ENCODE data around the gene PRSS48. TPM values are rescaled to one million over a fixed set of nuclear protein-coding genes. Genes with fewer than 3 reads are reported as not detected.

The PRSS48 gene
- total and polyA plus RNA-seq, 8 donors: not detected

GRCh38 chr4:151239608-151240007 is 37.4 kb upstream of the PRSS48 start:
- intact Hi-C loops (cut with DNase I; ENCODE audit: low total_unique reads): no loop called here
- Histone ChIP-seq H3K27ac (no peak overlapping the region), H3K4me3 (no peak overlapping the region), H3K36me3 (no peaks in the 10 kb centered on the region), H3K9me3 (no peaks in the 10 kb centered on the region), H3K4me1 (peaks cover 0 to 21% (median 4%) of the 10 kb centered on the region in 4 donors), H3K27me3 (no peaks in the 10 kb centered on the region)
- TF ChIP-seq POLR2A (IDR thresholded peaks at IDR 0.05) (no peak), CTCF (IDR thresholded peaks at IDR 0.05) (no peak), POLR2AphosphoS5 (IDR thresholded peaks at IDR 0.05) (no peak), EP300 (IDR thresholded peaks at IDR 0.05) (no peak)
- DNase-seq: no peak
- 89 to 97% (median 94%) methylated on average over 3 of the region's 3 CpGs for WGBS, 5 donors

GRCh38 chr4:151242305-151242704 is 34.7 kb upstream of the PRSS48 start:
- intact Hi-C loops (cut with DNase I; ENCODE audit: low total_unique reads): no loop called here
- no peak overlapping the region for H3K4me3 ChIP-seq
- H3K27me3 ChIP-seq: no peaks in the 10 kb centered on the region
- no peaks in the 10 kb centered on the region for H3K9me3 ChIP-seq
- peaks cover 0 to 25% (median 4%) of the 10 kb centered on the region in 4 donors for H3K4me1 ChIP-seq
- no peak for TF ChIP-seq POLR2A (IDR thresholded peaks at IDR 0.05)
- TF ChIP-seq POLR2AphosphoS5 (IDR thresholded peaks at IDR 0.05): no peak
- TF ChIP-seq EP300 (IDR thresholded peaks at IDR 0.05): no peak
- no peak for TF ChIP-seq CTCF (IDR thresholded peaks at IDR 0.05)
- H3K36me3 ChIP-seq: no peaks in the 10 kb centered on the region
- 93 to 100% (median 98%) methylated on average over 2 of the region's 2 CpGs for WGBS, 5 donors
- DNase-seq: no peak
- H3K27ac ChIP-seq: no peak overlapping the region

DNA sequence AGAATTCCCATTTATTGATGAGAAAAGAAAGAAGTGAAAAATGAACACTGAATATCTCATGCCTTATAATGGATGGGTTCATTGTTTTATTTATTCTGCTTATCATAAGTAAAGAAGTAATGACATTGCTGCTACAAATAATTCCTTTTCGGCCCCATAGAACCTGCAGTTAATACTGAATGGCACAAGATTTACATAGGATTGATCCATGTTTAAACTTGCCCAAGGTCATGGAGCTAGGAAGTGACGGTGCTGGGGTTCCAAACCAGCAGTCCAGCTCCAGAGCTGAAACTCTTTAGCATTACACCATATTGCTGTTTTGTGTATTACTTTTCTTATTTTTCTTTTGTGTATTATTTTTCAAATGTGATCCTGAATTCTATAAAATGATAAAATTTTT is 30.2 kb upstream of the PRSS48 start:
- Histone ChIP-seq H3K4me1 (peaks cover 0 to 8% (median 4%) of the 10 kb centered on the region in 4 donors), H3K27me3 (no peaks in the 10 kb centered on the region), H3K36me3 (no peaks in the 10 kb centered on the region), H3K4me3 (no peak overlapping the region), H3K9me3 (no peaks in the 10 kb centered on the region), H3K27ac (no peak overlapping the region)
- intact Hi-C loops (cut with DNase I; ENCODE audit: low total_unique reads): no loop called here
- DNase-seq: peak in 1 of 2 donors; percentile 19
- 37 to 61% (median 52%) methylated on average over 2 of the region's 2 CpGs for WGBS, 5 donors
- TF ChIP-seq POLR2A (IDR thresholded peaks at IDR 0.05) (no peak), CTCF (IDR thresholded peaks at IDR 0.05) (no peak), POLR2AphosphoS5 (IDR thresholded peaks at IDR 0.05) (no peak), EP300 (IDR thresholded peaks at IDR 0.05) (no peak)

- TF ChIP-seq CTCF (IDR thresholded peaks at IDR 0.05) (no peak), POLR2A (IDR thresholded peaks at IDR 0.05) (no peak), EP300 (IDR thresholded peaks at IDR 0.05) (no peak), POLR2AphosphoS5 (IDR thresholded peaks at IDR 0.05) (no peak)
- intact Hi-C loops (cut with DNase I; ENCODE audit: low total_unique reads): no loop called here
- H3K4me3 ChIP-seq: no peak overlapping the region
- 93 to 99% (median 98%) methylated on average over 2 of the region's 2 CpGs for WGBS, 5 donors
- no peak overlapping the region for H3K27ac ChIP-seq
- H3K27me3 ChIP-seq: no peaks in the 10 kb centered on the region
- H3K9me3 ChIP-seq: no peaks in the 10 kb centered on the region
- peaks cover 0 to 8% (median 4%) of the 10 kb centered on the region in 4 donors for H3K4me1 ChIP-seq
- no peaks in the 10 kb centered on the region for H3K36me3 ChIP-seq
- no peak for DNase-seq
These were observed 29.6 kb upstream of the PRSS48 start for GRCh38 chr4:151247395-151247794.
